ENCODE results near the gene CXCR1. TPM values are rescaled to one million over a fixed set of nuclear protein-coding genes. Genes with fewer than 3 reads are reported as not detected.

Gene CXCR1
- total RNA-seq, 1 experiment from 2014 or later = not detected

- no TSS peak for BruUV-seq (replicated peaks)
- Histone ChIP-seq H3K4me1 (ENCODE audit: insufficient read depth, low read length, poor library complexity, severe bottlenecking) (no peaks in the 10 kb centered on the region), H3K36me3 (ENCODE audit: insufficient read depth, low read length, poor library complexity, severe bottlenecking) (no peaks in the 10 kb centered on the region), H3K9me3 (ENCODE audit: low read depth, low read length, poor library complexity, severe bottlenecking) (no peaks in the 10 kb centered on the region), H3K27me3 (replicated peaks; ENCODE audit: insufficient read depth, low read depth, low read length, poor library complexity) (no peaks in the 10 kb centered on the region), H3K27ac (ENCODE audit: low read depth, low read length, poor library complexity, severe bottlenecking) (no peak overlapping the region), H3K4me3 (ENCODE audit: low read depth, low read length, poor library complexity, severe bottlenecking) (no peak overlapping the region)
- ChIA-PET POLR2A (ENCODE audit: low non-redundant PET) (no interaction called here), CTCF (no interaction called here)
- intact Hi-C loops (cut with micrococcal nuclease; ENCODE audit: unreplicated experiment) = no loop called here
- TF ChIP-seq CTCF (conservative IDR thresholded peaks at IDR 0.05; ENCODE audit: low read depth, low read length) (no peak), EZH2 (IDR thresholded peaks at IDR 0.05; ENCODE audit: borderline replicate concordance, low read depth, low read length, poor library complexity, severe bottlenecking) (no peak)
- DNase-seq (ENCODE audit: low spot score) = no peak
Measured at GRCh38 chr2:218194880-218195279, 28.1 kb upstream of the CXCR1 start.

GRCh38 chr2:218193701-218194100 is 26.9 kb upstream of the CXCR1 start:
- Histone ChIP-seq H3K27me3 (replicated peaks; ENCODE audit: insufficient read depth, low read depth, low read length, poor library complexity) (no peaks in the 10 kb centered on the region), H3K4me3 (ENCODE audit: low read depth, low read length, poor library complexity, severe bottlenecking) (no peak overlapping the region), H3K9me3 (ENCODE audit: low read depth, low read length, poor library complexity, severe bottlenecking) (no peaks in the 10 kb centered on the region), H3K36me3 (ENCODE audit: insufficient read depth, low read length, poor library complexity, severe bottlenecking) (no peaks in the 10 kb centered on the region), H3K4me1 (ENCODE audit: insufficient read depth, low read length, poor library complexity, severe bottlenecking) (no peaks in the 10 kb centered on the region), H3K27ac (ENCODE audit: low read depth, low read length, poor library complexity, severe bottlenecking) (no peak overlapping the region)
- BruUV-seq (replicated peaks) = no TSS peak
- no peak for DNase-seq (ENCODE audit: low spot score)
- TF ChIP-seq CTCF (conservative IDR thresholded peaks at IDR 0.05; ENCODE audit: low read depth, low read length) (no peak), EZH2 (IDR thresholded peaks at IDR 0.05; ENCODE audit: borderline replicate concordance, low read depth, low read length, poor library complexity, severe bottlenecking) (no peak)
- intact Hi-C loops (cut with micrococcal nuclease; ENCODE audit: unreplicated experiment) = no loop called here
- POLR2A ChIA-PET (ENCODE audit: low non-redundant PET) = no interaction called here
- CTCF ChIA-PET = no interaction called here

GRCh38 chr2:218192902-218193430 is 26.2 kb upstream of the CXCR1 start:
- Histone ChIP-seq H3K27ac (ENCODE audit: low read depth, low read length, poor library complexity, severe bottlenecking) (no peak overlapping the region), H3K4me3 (ENCODE audit: low read depth, low read length, poor library complexity, severe bottlenecking) (no peak overlapping the region), H3K9me3 (ENCODE audit: low read depth, low read length, poor library complexity, severe bottlenecking) (no peaks in the 10 kb centered on the region), H3K27me3 (replicated peaks; ENCODE audit: insufficient read depth, low read depth, low read length, poor library complexity) (no peaks in the 10 kb centered on the region), H3K36me3 (ENCODE audit: insufficient read depth, low read length, poor library complexity, severe bottlenecking) (no peaks in the 10 kb centered on the region), H3K4me1 (ENCODE audit: insufficient read depth, low read length, poor library complexity, severe bottlenecking) (no peaks in the 10 kb centered on the region)
- ChIA-PET POLR2A (ENCODE audit: low non-redundant PET) (no interaction called here), CTCF (no interaction called here)
- intact Hi-C loops (cut with micrococcal nuclease; ENCODE audit: unreplicated experiment) = no loop called here
- TF ChIP-seq EZH2 (IDR thresholded peaks at IDR 0.05; ENCODE audit: borderline replicate concordance, low read depth, low read length, poor library complexity, severe bottlenecking) (no peak), CTCF (conservative IDR thresholded peaks at IDR 0.05; ENCODE audit: low read depth, low read length) (no peak)
- no peak for DNase-seq (ENCODE audit: low spot score)
- BruUV-seq (replicated peaks) = no TSS peak
